Measurements from ENCODE around the gene SMIM1.
"Not testable (repeated sequence)": the region's sequence is repeated elsewhere in the genome, so short reads cannot be mapped to it uniquely, and the experiment has no call there.

SMIM1 gene

DNA sequence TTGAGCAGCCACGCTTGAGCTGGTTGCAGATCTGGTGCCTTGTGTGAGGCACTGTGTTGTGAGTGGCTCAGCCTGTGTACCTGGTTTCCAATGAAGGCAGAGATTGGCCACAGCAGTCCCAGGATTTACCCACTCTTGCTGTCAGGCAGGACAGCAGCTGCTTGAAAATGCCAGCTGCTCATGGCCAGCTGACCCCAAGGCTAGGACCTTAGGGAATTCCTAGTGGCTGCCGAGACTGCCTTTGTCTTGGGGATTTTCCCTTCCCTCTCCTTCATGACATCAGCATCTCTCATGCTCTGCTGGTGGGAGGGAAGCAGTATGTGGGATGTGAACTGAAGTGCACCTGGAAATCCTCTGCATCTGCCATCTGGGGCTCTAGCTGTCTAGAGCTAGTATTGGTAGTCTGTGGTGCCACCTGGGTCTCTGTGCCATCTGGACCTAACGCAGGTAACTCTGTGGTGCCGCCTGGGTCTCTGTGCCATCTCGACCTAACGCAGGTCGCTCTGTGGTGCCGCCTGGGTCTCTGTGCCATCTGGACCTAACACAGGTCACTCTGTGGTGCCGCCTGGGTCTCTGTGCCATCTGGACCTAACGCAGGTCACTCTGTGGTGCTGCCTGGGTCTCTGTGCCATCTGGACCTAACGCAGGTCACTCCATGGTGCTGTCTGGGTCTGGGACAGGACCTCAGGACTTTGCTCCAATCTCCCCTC is 27.6 kb downstream of the SMIM1 start:
- H4K20me1 ChIP-seq (ENCODE audit: insufficient read depth, low read length): no peaks in the 10 kb centered on the region
- H3K9me3 ChIP-seq (ENCODE audit: insufficient read depth, low read length): 0 out of 2 replicates have a peak, but pooled peaks cover 3% of the 10 kb centered on the region
- no peak overlapping the region for H3K9ac ChIP-seq (ENCODE audit: low read length)
- H3K4me3 ChIP-seq (ENCODE audit: low read length): no peak overlapping the region
- H2AFZ ChIP-seq (ENCODE audit: low read depth, low read length): no peak overlapping the region
- H3K4me1 ChIP-seq (ENCODE audit: low read length): peaks cover 40% of the 10 kb centered on the region
- no peak for TF ChIP-seq EZH2phosphoT487 (IDR thresholded peaks at IDR 0.05; ENCODE audit: low read depth)
- TF ChIP-seq, protein P1, sequence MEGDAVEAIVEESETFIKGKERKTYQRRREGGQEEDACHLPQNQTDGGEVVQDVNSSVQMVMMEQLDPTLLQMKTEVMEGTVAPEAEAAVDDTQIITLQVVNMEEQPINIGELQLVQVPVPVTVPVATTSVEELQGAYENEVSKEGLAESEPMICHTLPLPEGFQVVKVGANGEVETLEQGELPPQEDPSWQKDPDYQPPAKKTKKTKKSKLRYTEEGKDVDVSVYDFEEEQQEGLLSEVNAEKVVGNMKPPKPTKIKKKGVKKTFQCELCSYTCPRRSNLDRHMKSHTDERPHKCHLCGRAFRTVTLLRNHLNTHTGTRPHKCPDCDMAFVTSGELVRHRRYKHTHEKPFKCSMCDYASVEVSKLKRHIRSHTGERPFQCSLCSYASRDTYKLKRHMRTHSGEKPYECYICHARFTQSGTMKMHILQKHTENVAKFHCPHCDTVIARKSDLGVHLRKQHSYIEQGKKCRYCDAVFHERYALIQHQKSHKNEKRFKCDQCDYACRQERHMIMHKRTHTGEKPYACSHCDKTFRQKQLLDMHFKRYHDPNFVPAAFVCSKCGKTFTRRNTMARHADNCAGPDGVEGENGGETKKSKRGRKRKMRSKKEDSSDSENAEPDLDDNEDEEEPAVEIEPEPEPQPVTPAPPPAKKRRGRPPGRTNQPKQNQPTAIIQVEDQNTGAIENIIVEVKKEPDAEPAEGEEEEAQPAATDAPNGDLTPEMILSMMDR (IDR thresholded peaks at IDR 0.05; ENCODE audit: low read depth, low read length): no peak
- peaks cover 12% of the 10 kb centered on the region for H3K27me3 ChIP-seq (ENCODE audit: low read depth, low read length)
- no peaks in the 10 kb centered on the region for H3K36me3 ChIP-seq (replicated peaks; ENCODE audit: low read depth, low read length)
- H3K27ac ChIP-seq (ENCODE audit: low read length): no peak overlapping the region; the same call in 1 of the 2 replicates
- H3K79me2 ChIP-seq (ENCODE audit: low read length): peaks cover 12% of the 10 kb centered on the region
- no peak overlapping the region for H3K4me2 ChIP-seq (ENCODE audit: low read length)

GRCh38 chr1:3800795-3801194 is 28.2 kb downstream of the SMIM1 start:
- Histone ChIP-seq H2AFZ (ENCODE audit: low read depth, low read length) (peak overlapping the region; percentile 67; the same call in 1 of the 2 replicates), H3K4me1 (ENCODE audit: low read length) (peaks cover 40% of the 10 kb centered on the region), H3K27me3 (ENCODE audit: low read depth, low read length) (peaks cover 12% of the 10 kb centered on the region), H3K27ac (ENCODE audit: low read length) (peak overlapping the region; percentile 50; the same call in 1 of the 2 replicates), H3K4me3 (ENCODE audit: low read length) (peak overlapping the region; percentile 47; the same call in 1 of the 2 replicates), H3K4me2 (ENCODE audit: low read length) (peak overlapping the region; percentile 58)
- not testable (repeated sequence) for H3K36me3 ChIP-seq (replicated peaks; ENCODE audit: low read depth, low read length); H4K20me1 ChIP-seq (ENCODE audit: insufficient read depth, low read length); H3K9me3 ChIP-seq (ENCODE audit: insufficient read depth, low read length); H3K9ac ChIP-seq (ENCODE audit: low read length); H3K79me2 ChIP-seq (ENCODE audit: low read length)

- peaks cover 35% of the 10 kb centered on the region for H3K4me1 ChIP-seq (ENCODE audit: low read length)
- H2AFZ ChIP-seq (ENCODE audit: low read depth, low read length): peak overlapping the region; percentile 52; the same call in 1 of the 2 replicates
- no peaks in the 10 kb centered on the region for H4K20me1 ChIP-seq (ENCODE audit: insufficient read depth, low read length)
- H3K79me2 ChIP-seq (ENCODE audit: low read length): no peaks in the 10 kb centered on the region
- H3K4me2 ChIP-seq (ENCODE audit: low read length): peak overlapping the region; percentile 85
- peak overlapping the region; percentile 35 for H3K27ac ChIP-seq (ENCODE audit: low read length)
- peak overlapping the region; percentile 23; the same call in 1 of the 2 replicates for H3K9ac ChIP-seq (ENCODE audit: low read length)
- H3K9me3 ChIP-seq (ENCODE audit: insufficient read depth, low read length): 0 out of 2 replicates have a peak, but pooled peaks cover 3% of the 10 kb centered on the region
- H3K4me3 ChIP-seq (ENCODE audit: low read length): peak overlapping the region; percentile 70
- peaks cover 12% of the 10 kb centered on the region for H3K27me3 ChIP-seq (ENCODE audit: low read depth, low read length)
- TF ChIP-seq, protein P1 (IDR thresholded peaks at IDR 0.05; ENCODE audit: low read depth, low read length): no peak
- no peak for TF ChIP-seq EZH2phosphoT487 (IDR thresholded peaks at IDR 0.05; ENCODE audit: low read depth)
- no peaks in the 10 kb centered on the region for H3K36me3 ChIP-seq (replicated peaks; ENCODE audit: low read depth, low read length)
Observed at GRCh38 chr1:3803905-3804626, 31.5 kb downstream of the SMIM1 start.

DNA sequence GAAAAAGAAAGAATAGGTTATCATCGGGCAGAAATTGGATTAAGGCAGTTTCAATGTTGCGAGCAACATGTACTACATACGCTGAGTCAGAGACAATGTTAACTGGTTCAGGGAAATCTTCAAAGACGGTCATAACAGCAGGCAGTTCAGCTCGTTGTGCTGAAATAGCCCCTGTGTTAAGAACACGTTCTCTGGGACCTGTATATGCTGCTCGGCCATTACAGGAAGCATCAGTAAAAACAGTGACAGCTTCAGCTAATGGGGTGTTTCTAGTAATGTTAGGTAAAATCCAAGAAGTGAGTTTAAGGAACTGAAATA is 32.0 kb downstream of the SMIM1 start:
- Histone ChIP-seq H3K4me1 (ENCODE audit: low read length) (peaks cover 35% of the 10 kb centered on the region), H3K4me2 (ENCODE audit: low read length) (peak overlapping the region; percentile 85), H3K9ac (ENCODE audit: low read length) (peak overlapping the region; percentile 23; the same call in 1 of the 2 replicates), H3K27me3 (ENCODE audit: low read depth, low read length) (peaks cover 12% of the 10 kb centered on the region), H3K27ac (ENCODE audit: low read length) (peak overlapping the region; percentile 35), H3K4me3 (ENCODE audit: low read length) (peak overlapping the region; percentile 70), H2AFZ (ENCODE audit: low read depth, low read length) (peak overlapping the region; percentile 52; the same call in 1 of the 2 replicates)
- H3K9me3 ChIP-seq (ENCODE audit: insufficient read depth, low read length); H4K20me1 ChIP-seq (ENCODE audit: insufficient read depth, low read length); H3K36me3 ChIP-seq (replicated peaks; ENCODE audit: low read depth, low read length); H3K79me2 ChIP-seq (ENCODE audit: low read length): not testable (repeated sequence)

GRCh38 chr1:3805038-3805437 is 32.5 kb downstream of the SMIM1 start:
- H3K9ac ChIP-seq (ENCODE audit: low read length): no peak overlapping the region
- TF ChIP-seq, protein P1 (IDR thresholded peaks at IDR 0.05; ENCODE audit: low read depth, low read length): no peak
- TF ChIP-seq EZH2phosphoT487 (IDR thresholded peaks at IDR 0.05; ENCODE audit: low read depth): no peak
- H3K36me3 ChIP-seq (replicated peaks; ENCODE audit: low read depth, low read length): no peaks in the 10 kb centered on the region
- peaks cover 12% of the 10 kb centered on the region for H3K27me3 ChIP-seq (ENCODE audit: low read depth, low read length)
- peaks cover 35% of the 10 kb centered on the region for H3K4me1 ChIP-seq (ENCODE audit: low read length)
- peak overlapping the region; percentile 85 for H3K4me2 ChIP-seq (ENCODE audit: low read length)
- no peaks in the 10 kb centered on the region for H3K79me2 ChIP-seq (ENCODE audit: low read length)
- H4K20me1 ChIP-seq (ENCODE audit: insufficient read depth, low read length): no peaks in the 10 kb centered on the region
- no peak overlapping the region; the same call in 1 of the 2 replicates for H3K27ac ChIP-seq (ENCODE audit: low read length)
- peak overlapping the region; percentile 0; the same call in 1 of the 2 replicates for H2AFZ ChIP-seq (ENCODE audit: low read depth, low read length)
- H3K4me3 ChIP-seq (ENCODE audit: low read length): peak overlapping the region; percentile 70
- H3K9me3 ChIP-seq (ENCODE audit: insufficient read depth, low read length): 0 out of 2 replicates have a peak, but pooled peaks cover 3% of the 10 kb centered on the region

All from OCI-LY3 (cell line).